Activated B cell treated with CpG ODN at 0.5 μM for 24 hours (primary cell): ENCODE measurements around the gene NHLRC1. TPM values are rescaled to one million over a fixed set of nuclear protein-coding genes. Genes with fewer than 3 reads are reported as not detected.

Experiments
- ATAC-seq: fragments of 200-7000 bp; cut with Tn5 transposase; one replicate; pipeline ENCODE4 v1.10.0; 2021; ENCODE audit warnings: low read depth, mild to moderate bottlenecking, moderate library complexity
- CTCF ChIA-PET: fragments of 350-600 bp; sonication (Branson Sonifier 250); formaldehyde crosslinking; loops from one replicate; lab custom pipeline; 2021; ENCODE audit warnings: antibody characterized with exemption; lab: Charles Lee
- POLR2A ChIA-PET: fragments of 350-600 bp; sonication (Branson Sonifier 250); formaldehyde crosslinking; loops from one replicate; lab custom pipeline; 2021; ENCODE audit warnings: antibody characterized with exemption; lab: Charles Lee
- DNase-seq: peaks from one replicate; pipeline ENCODE4 v3.0.0; 2022
- H3K27ac Mint-ChIP-seq: one replicate; pipeline ENCODE4 v1.8.0; 2020; ENCODE audit warnings: mixed read lengths
- H3K27me3 Mint-ChIP-seq: one replicate; pipeline ENCODE4 v1.8.0; 2021; ENCODE audit warnings: mixed read lengths
- H3K36me3 Mint-ChIP-seq: one replicate; pipeline ENCODE4 v1.8.0; 2021; ENCODE audit warnings: low read depth, mixed read lengths
- H3K4me1 Mint-ChIP-seq: one replicate; pipeline ENCODE4 v1.8.0; 2021; ENCODE audit warnings: mixed read lengths
- H3K4me3 Mint-ChIP-seq: one replicate; pipeline ENCODE4 v1.8.0; 2020; ENCODE audit warnings: mild to moderate bottlenecking, mixed read lengths
- H3K9me3 Mint-ChIP-seq: one replicate; pipeline ENCODE4 v1.8.0; 2020; ENCODE audit warnings: mixed read lengths
- CTCF ChIP-seq: fragments of 200-600 bp; IDR thresholded peaks from one replicate; pipeline ENCODE4 v1.8.0; 2022; ENCODE audit warnings: antibody characterized with exemption, mild to moderate bottlenecking
- intact Hi-C: fragments of 100-400 bp; cut with micrococcal nuclease; formaldehyde crosslinking; loops from one replicate; pipeline ENCODE4 v1.15.1; 2024
- total RNA-seq: library from RNA; stranded (reverse); gene quantifications from 2 replicates; pipeline ENCODE4 v1.2.3, GENCODE V29; 2022

Gene NHLRC1
- total RNA-seq, 1 donor from 2014 or later = 1.2 TPM

GRCh38 chr6:18126121-18126520 lies 3.6 kb upstream of the NHLRC1 start:
- ChIA-PET POLR2A (no interaction called here), CTCF (no interaction called here)
- no peak for ATAC-seq
- Mint-ChIP-seq H3K9me3 (no peaks in the 10 kb centered on the region), H3K36me3 (peaks cover 4% of the 10 kb centered on the region), H3K4me3 (no peak overlapping the region), H3K27ac (no peak overlapping the region), H3K27me3 (no peaks in the 10 kb centered on the region), H3K4me1 (peaks cover 12% of the 10 kb centered on the region)
- TF ChIP-seq CTCF = no peak
- no peak for DNase-seq
- intact Hi-C loops = loop anchor here (10.0 kb wide), 1 partner anchor 421 kb away; the partner anchor contains the start of gene NUP153

DNA sequence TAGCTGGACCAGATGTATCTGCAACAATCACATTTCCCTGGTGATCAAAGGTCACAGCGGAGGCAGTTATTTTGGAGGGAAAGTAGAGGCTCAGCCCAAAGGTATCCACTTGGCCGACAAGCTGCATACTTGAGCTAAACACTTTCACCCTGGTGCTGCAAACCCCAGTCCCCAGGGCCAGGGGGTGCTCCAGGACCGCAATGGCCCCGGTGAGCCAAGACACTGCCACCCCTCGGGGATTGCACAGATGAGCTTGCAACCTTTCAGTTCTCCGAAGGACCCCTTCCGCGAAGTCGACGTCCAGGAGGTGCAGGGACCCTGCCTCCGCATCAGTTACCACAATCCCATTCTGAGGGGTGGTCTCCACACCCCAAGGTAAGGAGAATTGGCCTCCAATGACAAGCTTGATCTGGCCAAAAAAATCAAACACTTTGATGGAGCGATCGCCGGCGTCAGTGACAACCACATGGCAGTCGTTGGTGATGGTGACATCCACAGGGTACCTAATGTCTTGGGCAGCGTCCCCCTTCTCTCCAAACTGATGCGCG lies 823 bp downstream of the NHLRC1 start:
- no peaks in the 10 kb centered on the region for H3K9me3 Mint-ChIP-seq
- peak; percentile 19 for DNase-seq
- TF ChIP-seq CTCF = no peak
- no peak overlapping the region for H3K27ac Mint-ChIP-seq
- peak overlapping the region; percentile 78 for H3K4me3 Mint-ChIP-seq
- intact Hi-C loops = loop anchor here (1.0 to 10.0 kb wide), 8 partner anchors 34 to 537 kb away; partner anchors contain the start of genes KDM1B, KIF13A, NUP153 and TPMT
- H3K4me1 Mint-ChIP-seq = peaks cover 12% of the 10 kb centered on the region
- H3K36me3 Mint-ChIP-seq = no peaks in the 10 kb centered on the region
- ATAC-seq = no peak
- ChIA-PET CTCF (interaction anchor here (0.5 to 2.8 kb wide), 7 partner anchors 14 to 383 kb away, joined by 3 to 15 read pairs (median 3); no protein-coding TSS in a partner anchor), POLR2A (interaction anchor here (1.2 kb wide), 1 partner anchor 381 kb away, joined by 3 read pairs; no protein-coding TSS in a partner anchor)
- no peaks in the 10 kb centered on the region for H3K27me3 Mint-ChIP-seq

- H3K4me3 Mint-ChIP-seq = no peak overlapping the region
- ChIA-PET CTCF (no interaction called here), POLR2A (no interaction called here)
- no peaks in the 10 kb centered on the region for H3K36me3 Mint-ChIP-seq
- DNase-seq = no peak
- no peak for TF ChIP-seq CTCF
- intact Hi-C loops = no loop called here
- H3K4me1 Mint-ChIP-seq = peaks cover 12% of the 10 kb centered on the region
- H3K27me3 Mint-ChIP-seq = no peaks in the 10 kb centered on the region
- no peak overlapping the region for H3K27ac Mint-ChIP-seq
- ATAC-seq = no peak
- no peaks in the 10 kb centered on the region for H3K9me3 Mint-ChIP-seq
Measured at GRCh38 chr6:18119236-18119635, 3.2 kb downstream of the NHLRC1 start.

DNA sequence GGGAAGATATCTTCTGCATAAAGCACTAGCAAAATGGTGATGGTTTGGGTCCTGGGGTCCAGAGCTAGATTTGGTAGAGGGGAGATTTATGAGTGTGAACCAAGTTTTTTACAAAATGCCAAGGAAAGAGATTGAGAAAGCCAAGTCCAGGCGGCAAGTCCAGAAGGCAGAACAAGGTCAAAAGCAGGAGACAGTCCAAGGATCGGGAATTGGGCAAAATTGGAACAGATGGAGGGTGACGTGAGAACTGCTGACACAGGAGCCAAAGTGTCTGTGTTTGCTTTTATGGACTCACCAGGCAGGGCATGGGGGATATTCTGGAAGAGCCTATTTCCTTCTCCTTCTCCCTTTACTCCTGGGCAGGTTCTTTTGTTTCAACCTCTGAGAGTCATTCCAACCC lies 4.1 kb downstream of the NHLRC1 start:
- Mint-ChIP-seq H3K4me3 (no peak overlapping the region), H3K36me3 (no peaks in the 10 kb centered on the region), H3K27ac (no peak overlapping the region), H3K4me1 (peaks cover 12% of the 10 kb centered on the region), H3K9me3 (no peaks in the 10 kb centered on the region), H3K27me3 (peaks cover 4% of the 10 kb centered on the region)
- ChIA-PET POLR2A (interaction anchor here (0.7 kb wide), 1 partner anchor 63 kb away, joined by 4 read pairs; no protein-coding TSS in a partner anchor), CTCF (no interaction called here)
- ATAC-seq = no peak
- no peak for DNase-seq
- no peak for TF ChIP-seq CTCF
- intact Hi-C loops = no loop called here

DNA sequence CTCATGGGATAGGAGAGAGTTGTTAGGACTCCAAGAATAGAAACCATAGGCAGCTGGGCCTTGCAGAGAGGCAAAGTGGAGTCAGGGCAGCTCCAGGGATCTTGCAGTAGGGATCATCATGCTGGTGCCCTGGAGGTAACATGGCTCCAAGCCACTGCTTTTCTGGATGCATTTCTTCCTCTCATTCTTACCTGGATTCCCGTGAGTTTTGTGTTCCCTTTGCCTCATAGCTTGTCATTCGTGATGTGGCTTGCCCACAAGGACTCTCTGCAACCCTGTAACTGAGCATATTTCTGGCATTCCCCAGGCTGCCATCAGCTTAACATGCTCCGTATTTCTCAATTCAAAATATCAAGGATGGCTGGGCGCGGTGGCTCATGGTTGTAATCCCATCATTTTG lies 5.3 kb downstream of the NHLRC1 start:
- Mint-ChIP-seq H3K4me3 (no peak overlapping the region), H3K4me1 (peaks cover 5% of the 10 kb centered on the region), H3K27ac (no peak overlapping the region), H3K9me3 (no peaks in the 10 kb centered on the region), H3K36me3 (no peaks in the 10 kb centered on the region), H3K27me3 (peaks cover 6% of the 10 kb centered on the region)
- CTCF ChIA-PET = interaction anchor here (0.7 kb wide), 1 partner anchor 924 kb away, joined by 3 read pairs; no protein-coding TSS in a partner anchor
- ATAC-seq = no peak
- intact Hi-C loops = no loop called here
- POLR2A ChIA-PET = no interaction called here
- no peak for TF ChIP-seq CTCF
- DNase-seq = no peak
